OCI-LY7 (cell line): ENCODE results near the gene THEMIS. TPM values are rescaled to one million over a fixed set of nuclear protein-coding genes. Genes with fewer than 3 reads are reported as not detected.

Source experiments
- BruUV-seq: library from RNA; stranded (reverse); fragments of 400-500 nt; replicated peaks from 2 replicates; lab custom pipeline; 2021; lab: Mats Ljungman, UMichigan
- CTCF ChIA-PET: fragments of 300-600 bp; sonication (Branson Sonifier 250); formaldehyde crosslinking; loops from one replicate; lab custom pipeline; 2022; ENCODE audit warnings: antibody characterized with exemption; ENCODE audit not compliant: unreplicated experiment; lab: Charles Lee
- POLR2A ChIA-PET: fragments of 300-600 bp; sonication (Branson Sonifier 250); formaldehyde crosslinking; loops from one replicate; lab custom pipeline; 2022; ENCODE audit warnings: antibody characterized with exemption; lab: Charles Lee
- DNase-seq: peaks from one replicate; pipeline ENCODE4 v3.0.0-alpha.2; 2015; ENCODE audit warnings: low spot score
- H2AFZ ChIP-seq: fragments of 200-600 bp; sonication (generic), shearing (Covaris generic); 2 replicates; pipeline ENCODE4 v1.6.1; 2014; ENCODE audit warnings: mild to moderate bottlenecking, antibody characterized with exemption, low read length, moderate library complexity
- H3K27ac ChIP-seq: fragments of 200-600 bp; sonication (generic); 2 replicates; pipeline ENCODE4 v1.5.1; 2014; ENCODE audit warnings: mixed run types, low read depth, mild to moderate bottlenecking, moderate library complexity, low read length, inconsistent platforms; ENCODE audit not compliant: poor library complexity, severe bottlenecking
- H3K36me3 ChIP-seq: fragments of 200-600 bp; sonication (generic); 2 replicates; pipeline ENCODE4 v1.6.1; 2014; ENCODE audit warnings: mild to moderate bottlenecking, antibody characterized with exemption, low read length, moderate library complexity, mixed read lengths; ENCODE audit not compliant: insufficient read depth
- H3K4me1 ChIP-seq: fragments of 200-600 bp; sonication (generic); 2 replicates; pipeline ENCODE4 v1.5.1; 2014; ENCODE audit warnings: mild to moderate bottlenecking, low read length; ENCODE audit not compliant: insufficient read depth, poor library complexity, severe bottlenecking
- H3K4me2 ChIP-seq: fragments of 200-600 bp; sonication (generic); 2 replicates; pipeline ENCODE4 v1.6.1; 2014; ENCODE audit warnings: mild to moderate bottlenecking, low read length
- H3K4me3 ChIP-seq: fragments of 200-600 bp; sonication (generic); 2 replicates; pipeline ENCODE4 v1.5.1; 2014; ENCODE audit warnings: mild to moderate bottlenecking, low read depth, low read length; ENCODE audit not compliant: poor library complexity, severe bottlenecking
- H3K79me2 ChIP-seq: fragments of 200-600 bp; sonication (generic); 2 replicates; pipeline ENCODE4 v1.6.1; 2016; ENCODE audit warnings: low read depth, mild to moderate bottlenecking, low read length, moderate library complexity, mixed read lengths; ENCODE audit not compliant: insufficient read depth
- H3K9me2 ChIP-seq: fragments of 200-600 bp; sonication (generic); 2 replicates; pipeline ENCODE4 v1.6.1; 2016; ENCODE audit warnings: mild to moderate bottlenecking, low read length, mixed read lengths; ENCODE audit not compliant: insufficient read depth
- H3K9me3 ChIP-seq: fragments of 200-600 bp; sonication (generic); 2 replicates; pipeline ENCODE4 v1.6.1; 2014; ENCODE audit warnings: mild to moderate bottlenecking, mixed run types, low read length, mixed read lengths
- H4K20me1 ChIP-seq: fragments of 200-600 bp; sonication (generic); 2 replicates; pipeline ENCODE4 v1.6.1; 2014; ENCODE audit warnings: mild to moderate bottlenecking, antibody characterized with exemption, low read length, moderate library complexity, mixed read lengths; ENCODE audit not compliant: insufficient read depth
- CTCF ChIP-seq: fragments of 200-600 bp; sonication (generic); conservative IDR thresholded peaks from 2 replicates; pipeline ENCODE4 v1.5.1; 2014; ENCODE audit warnings: mild to moderate bottlenecking, antibody characterized with exemption, low read length, moderate library complexity, mixed read lengths
- EZH2phosphoT487 ChIP-seq: fragments of 200-600 bp; sonication (generic); IDR thresholded peaks from 2 replicates; pipeline ENCODE4 v1.6.1; 2018; ENCODE audit warnings: low read depth, borderline replicate concordance, mild to moderate bottlenecking, mixed run types, antibody characterized with exemption, low read length, moderate library complexity, mixed read lengths
- intact Hi-C: fragments of 100-400 bp; cut with micrococcal nuclease; formaldehyde crosslinking; loops from one replicate; pipeline ENCODE4 v1.10.0; 2022; ENCODE audit not compliant: unreplicated experiment
- small RNA-seq: library from RNA; depleted of rRNA; stranded (forward); fragments of <200 nt; gene quantifications from one replicate; pipeline ENCODE3, GENCODE V24; 2014
- total RNA-seq, 2 experiments: library from RNA; depleted of rRNA in 1 of 2; stranded (reverse); fragments of >200 nt in 1 of 2; shearing (Covaris generic) in 1 of 2; gene quantifications; 2 replicates each; pipeline ENCODE4 v1.2.3, GENCODE V29; 2014 to 2022

The THEMIS gene
- total RNA-seq, 2 experiments from 2014 or later = not detected

- Histone ChIP-seq H3K4me2 (no peak overlapping the region), H2AFZ (no peak overlapping the region), H3K4me1 (no peaks in the 10 kb centered on the region), H3K27ac (no peak overlapping the region), H3K9me2 (no peaks in the 10 kb centered on the region), H3K36me3 (no peaks in the 10 kb centered on the region), H3K4me3 (no peak overlapping the region), H3K9me3 (no peaks in the 10 kb centered on the region), H3K79me2 (no peaks in the 10 kb centered on the region), H4K20me1 (no peaks in the 10 kb centered on the region)
- POLR2A ChIA-PET = no interaction called here
- DNase-seq = no peak
- intact Hi-C loops = no loop called here
- CTCF ChIA-PET = no interaction called here
- no TSS peak for BruUV-seq
- TF ChIP-seq EZH2phosphoT487 = no peak
- no peak for TF ChIP-seq CTCF
Measured at GRCh38 chr6:127686084-127686483, 214.8 kb downstream of the THEMIS start.

GRCh38 chr6:127684501-127684900 is 216.4 kb downstream of the THEMIS start:
- Histone ChIP-seq H3K79me2 (no peaks in the 10 kb centered on the region), H3K27ac (no peak overlapping the region), H3K36me3 (no peaks in the 10 kb centered on the region), H4K20me1 (no peaks in the 10 kb centered on the region), H3K9me2 (no peaks in the 10 kb centered on the region), H3K4me3 (no peak overlapping the region), H3K4me1 (no peaks in the 10 kb centered on the region), H3K4me2 (no peak overlapping the region), H2AFZ (no peak overlapping the region), H3K9me3 (no peaks in the 10 kb centered on the region)
- CTCF ChIA-PET = no interaction called here
- no peak for DNase-seq
- POLR2A ChIA-PET = no interaction called here
- intact Hi-C loops = no loop called here
- no TSS peak for BruUV-seq
- TF ChIP-seq EZH2phosphoT487 (no peak), CTCF (no peak)

Small RNA genes lying within 50 kb of the gene (small RNA-seq; reads per million reads assigned to genes)
- not detected for gene MRPS17P5
